NB4 (cell line): ENCODE data around the gene ZNF23.

Experiments
- POLR2A ChIP-seq: IDR thresholded peaks from 2 replicates; pipeline ENCODE4 v1.6.1; 2011; ENCODE audit warnings: mild to moderate bottlenecking; ENCODE audit not compliant: insufficient read length; ENCODE audit errors: extremely low read depth
- TF ChIP-seq, protein P1 (sequence below): IDR thresholded peaks from one replicate; pipeline ENCODE4 v1.5.1; 2012; ENCODE audit warnings: low read depth, low read length

DNA sequence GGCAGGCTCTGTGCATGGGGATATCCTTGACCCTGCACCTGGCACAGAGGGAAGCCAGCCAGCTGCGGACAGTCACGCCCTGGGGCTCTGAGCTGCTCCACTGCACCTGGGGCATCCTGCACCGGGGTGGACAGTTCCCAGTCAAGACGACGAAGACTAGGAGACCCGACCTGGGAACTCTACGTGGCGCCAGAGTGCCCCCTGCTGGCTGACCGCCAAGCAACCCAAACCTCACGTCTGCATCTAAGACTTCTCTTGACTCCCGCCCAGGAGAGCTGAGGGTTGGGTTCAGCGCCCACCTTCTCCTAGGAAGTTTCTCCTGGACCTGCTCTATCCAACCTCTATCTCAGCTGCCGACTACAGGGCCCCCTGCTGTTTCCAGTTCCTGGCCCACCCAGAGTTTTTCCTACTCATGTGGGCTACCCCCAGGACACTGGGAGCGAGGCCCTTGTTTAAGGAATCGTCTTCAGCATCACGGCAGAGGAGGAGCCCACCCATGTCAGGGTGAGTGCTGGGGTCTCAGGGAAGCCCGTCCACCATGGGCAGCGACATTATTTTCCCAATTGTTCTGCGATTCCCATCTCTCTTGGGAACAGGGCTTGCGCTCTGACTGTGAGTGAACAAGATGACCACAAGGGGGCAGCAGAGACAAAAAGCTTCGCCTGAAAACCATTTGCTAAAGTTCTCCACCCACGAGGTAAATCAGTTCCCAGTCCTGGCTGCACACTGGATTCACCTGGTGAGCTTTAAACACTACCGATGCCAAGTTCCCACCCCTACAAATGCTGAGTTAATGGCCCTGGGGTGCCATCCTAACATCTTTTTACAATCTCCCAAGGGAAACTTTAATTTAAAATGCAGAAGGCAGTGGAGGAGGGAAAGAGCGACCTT is 49.5 kb downstream of the ZNF23 start:
- TF ChIP-seq POLR2A = no peak
- TF ChIP-seq, protein P1, sequence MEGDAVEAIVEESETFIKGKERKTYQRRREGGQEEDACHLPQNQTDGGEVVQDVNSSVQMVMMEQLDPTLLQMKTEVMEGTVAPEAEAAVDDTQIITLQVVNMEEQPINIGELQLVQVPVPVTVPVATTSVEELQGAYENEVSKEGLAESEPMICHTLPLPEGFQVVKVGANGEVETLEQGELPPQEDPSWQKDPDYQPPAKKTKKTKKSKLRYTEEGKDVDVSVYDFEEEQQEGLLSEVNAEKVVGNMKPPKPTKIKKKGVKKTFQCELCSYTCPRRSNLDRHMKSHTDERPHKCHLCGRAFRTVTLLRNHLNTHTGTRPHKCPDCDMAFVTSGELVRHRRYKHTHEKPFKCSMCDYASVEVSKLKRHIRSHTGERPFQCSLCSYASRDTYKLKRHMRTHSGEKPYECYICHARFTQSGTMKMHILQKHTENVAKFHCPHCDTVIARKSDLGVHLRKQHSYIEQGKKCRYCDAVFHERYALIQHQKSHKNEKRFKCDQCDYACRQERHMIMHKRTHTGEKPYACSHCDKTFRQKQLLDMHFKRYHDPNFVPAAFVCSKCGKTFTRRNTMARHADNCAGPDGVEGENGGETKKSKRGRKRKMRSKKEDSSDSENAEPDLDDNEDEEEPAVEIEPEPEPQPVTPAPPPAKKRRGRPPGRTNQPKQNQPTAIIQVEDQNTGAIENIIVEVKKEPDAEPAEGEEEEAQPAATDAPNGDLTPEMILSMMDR = peak; percentile 91
